WERI-Rb-1 (cell line): ENCODE data around the gene DPT.

Experiments used
- DNase-seq: peaks from one replicate; pipeline ENCODE4 v3.0.0-alpha.2; 2020
- H3K27ac ChIP-seq: fragments of 250-450 bp; sonication (Bioruptor Pico); 2 replicates; pipeline ENCODE4 v1.5.1; 2020; ENCODE audit warnings: mild to moderate bottlenecking, moderate library complexity
- H3K27me3 ChIP-seq: fragments of 250-450 bp; sonication (Bioruptor Pico); 2 replicates; pipeline ENCODE4 v1.5.1; 2021; ENCODE audit warnings: mild to moderate bottlenecking, low read depth, moderate library complexity; ENCODE audit not compliant: insufficient read depth, severe bottlenecking
- H3K36me3 ChIP-seq: fragments of 250-450 bp; sonication (Bioruptor Pico); 2 replicates; pipeline ENCODE4 v1.5.1; 2020; ENCODE audit warnings: mild to moderate bottlenecking, moderate library complexity
- H3K4me3 ChIP-seq: 2 replicates; pipeline ENCODE4 v1.5.1; 2011; ENCODE audit warnings: low read depth, mild to moderate bottlenecking, control low read depth, low read length
- H3K9me3 ChIP-seq: fragments of 250-450 bp; sonication (Bioruptor Pico); 2 replicates; pipeline ENCODE4 v1.5.1; 2021; ENCODE audit warnings: mild to moderate bottlenecking, moderate library complexity; ENCODE audit not compliant: severe bottlenecking
- TF ChIP-seq, protein P1 (sequence below): IDR thresholded peaks from 2 replicates; pipeline ENCODE4 v1.5.1; 2011; ENCODE audit warnings: low read depth, mild to moderate bottlenecking, control low read depth, inconsistent platforms, low read length

Gene DPT

GRCh38 chr1:168742994-168743650, 14.1 kb upstream of the DPT start:
- Histone ChIP-seq H3K36me3 (no peaks in the 10 kb centered on the region), H3K27ac (no peak overlapping the region), H3K4me3 (no peak overlapping the region), H3K27me3 (no peaks in the 10 kb centered on the region), H3K9me3 (no peaks in the 10 kb centered on the region)
- DNase-seq, result no peak
- TF ChIP-seq, protein P1, sequence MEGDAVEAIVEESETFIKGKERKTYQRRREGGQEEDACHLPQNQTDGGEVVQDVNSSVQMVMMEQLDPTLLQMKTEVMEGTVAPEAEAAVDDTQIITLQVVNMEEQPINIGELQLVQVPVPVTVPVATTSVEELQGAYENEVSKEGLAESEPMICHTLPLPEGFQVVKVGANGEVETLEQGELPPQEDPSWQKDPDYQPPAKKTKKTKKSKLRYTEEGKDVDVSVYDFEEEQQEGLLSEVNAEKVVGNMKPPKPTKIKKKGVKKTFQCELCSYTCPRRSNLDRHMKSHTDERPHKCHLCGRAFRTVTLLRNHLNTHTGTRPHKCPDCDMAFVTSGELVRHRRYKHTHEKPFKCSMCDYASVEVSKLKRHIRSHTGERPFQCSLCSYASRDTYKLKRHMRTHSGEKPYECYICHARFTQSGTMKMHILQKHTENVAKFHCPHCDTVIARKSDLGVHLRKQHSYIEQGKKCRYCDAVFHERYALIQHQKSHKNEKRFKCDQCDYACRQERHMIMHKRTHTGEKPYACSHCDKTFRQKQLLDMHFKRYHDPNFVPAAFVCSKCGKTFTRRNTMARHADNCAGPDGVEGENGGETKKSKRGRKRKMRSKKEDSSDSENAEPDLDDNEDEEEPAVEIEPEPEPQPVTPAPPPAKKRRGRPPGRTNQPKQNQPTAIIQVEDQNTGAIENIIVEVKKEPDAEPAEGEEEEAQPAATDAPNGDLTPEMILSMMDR, result no peak

DNA sequence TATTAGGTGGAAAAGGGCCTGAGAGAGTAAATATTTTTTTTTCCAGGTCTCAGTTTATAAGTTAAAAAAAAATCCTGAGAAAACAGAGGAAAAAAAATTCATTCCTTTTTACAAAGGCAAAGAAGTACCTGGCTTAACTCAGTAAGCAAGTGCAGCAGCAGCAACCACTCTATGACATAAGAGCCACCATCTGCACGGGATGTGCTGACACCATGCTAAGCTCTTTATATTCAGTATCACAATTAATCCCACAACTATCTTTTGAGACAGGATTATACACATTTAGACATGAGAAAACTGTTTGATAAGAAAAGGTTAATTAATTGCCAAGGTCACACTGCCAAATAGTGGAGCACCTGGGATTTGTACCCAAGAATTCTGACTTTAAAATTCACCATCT, 13.4 kb upstream of the DPT start:
- no peak overlapping the region for H3K27ac ChIP-seq
- TF ChIP-seq, protein P1, result no peak
- H3K27me3 ChIP-seq, result no peaks in the 10 kb centered on the region
- H3K9me3 ChIP-seq, result no peaks in the 10 kb centered on the region
- H3K4me3 ChIP-seq, result no peak overlapping the region
- H3K36me3 ChIP-seq, result no peaks in the 10 kb centered on the region
- DNase-seq, result peak; percentile 41

- Histone ChIP-seq H3K4me3 (no peak overlapping the region), H3K27ac (no peak overlapping the region), H3K36me3 (no peaks in the 10 kb centered on the region), H3K9me3 (no peaks in the 10 kb centered on the region), H3K27me3 (no peaks in the 10 kb centered on the region)
- DNase-seq, result no peak
- TF ChIP-seq, protein P1, result no peak
These were observed 10.9 kb upstream of the DPT start for GRCh38 chr1:168739908-168740307.

DNA sequence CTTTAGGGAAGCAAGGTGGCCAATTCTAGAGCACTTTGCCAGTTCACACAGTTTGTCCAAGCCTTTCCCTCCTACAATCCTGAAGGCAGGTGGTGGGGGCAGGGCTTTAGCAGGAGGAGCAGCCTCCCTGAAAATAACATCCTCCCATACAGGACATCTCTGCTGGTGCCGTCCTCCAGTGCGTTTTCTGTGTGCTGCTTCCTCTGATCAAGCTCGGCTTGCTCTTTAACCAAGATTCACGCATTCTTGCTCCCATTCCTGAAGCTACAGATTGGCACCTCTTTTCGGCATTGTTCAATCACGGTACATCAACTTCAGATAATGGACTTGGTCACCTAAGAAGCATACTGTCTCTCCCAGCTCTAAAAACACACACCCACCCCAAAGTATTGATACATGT, 7.5 kb upstream of the DPT start:
- no peaks in the 10 kb centered on the region for H3K36me3 ChIP-seq
- DNase-seq, result no peak
- TF ChIP-seq, protein P1, result no peak
- no peak overlapping the region for H3K27ac ChIP-seq
- H3K4me3 ChIP-seq, result no peak overlapping the region
- H3K27me3 ChIP-seq, result no peaks in the 10 kb centered on the region
- H3K9me3 ChIP-seq, result no peaks in the 10 kb centered on the region

GRCh38 chr1:168735974-168736373, 7.0 kb upstream of the DPT start:
- no peaks in the 10 kb centered on the region for H3K36me3 ChIP-seq
- no peak for DNase-seq
- no peak overlapping the region for H3K4me3 ChIP-seq
- no peak overlapping the region for H3K27ac ChIP-seq
- H3K27me3 ChIP-seq, result no peaks in the 10 kb centered on the region
- H3K9me3 ChIP-seq, result no peaks in the 10 kb centered on the region
- TF ChIP-seq, protein P1, result no peak

DNA sequence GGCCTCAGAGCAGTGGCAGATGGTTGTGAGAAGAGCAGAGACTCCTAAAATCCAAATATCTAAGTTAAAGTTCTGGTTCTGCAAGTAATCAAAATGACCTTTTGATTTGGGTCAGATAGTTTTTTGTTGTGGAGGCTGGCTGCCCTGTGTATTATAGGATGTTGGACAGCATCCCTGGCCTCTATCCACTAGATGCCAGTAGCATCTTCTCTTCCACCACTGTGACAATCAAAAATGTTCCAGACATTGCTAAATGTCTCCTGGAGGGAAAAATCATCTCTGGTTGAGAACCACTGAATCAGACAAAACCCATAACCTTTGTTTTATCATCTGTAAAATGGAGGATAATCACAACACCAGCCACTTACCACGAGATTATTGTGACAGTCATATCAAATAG, 5.9 kb upstream of the DPT start:
- no peak overlapping the region for H3K4me3 ChIP-seq
- TF ChIP-seq, protein P1, result no peak
- no peaks in the 10 kb centered on the region for H3K27me3 ChIP-seq
- no peaks in the 10 kb centered on the region for H3K9me3 ChIP-seq
- H3K27ac ChIP-seq, result no peak overlapping the region
- no peak for DNase-seq
- H3K36me3 ChIP-seq, result no peaks in the 10 kb centered on the region
